Stimulated activated naive CD4-positive, alpha-beta T cell treated with Interleukin-2 at 50 U/mL for 16 hours (primary cell): ENCODE results near the gene PABPC1L.

Experiments used
- DNase-seq: peaks from one replicate; lab custom pipeline; 2025; lab: John Stamatoyannopoulos, UW

Gene PABPC1L

GRCh38 chr20:44966030-44966961 is 56.4 kb downstream of the PABPC1L start, which contains the start of gene STK4:
Gene STK4, plus strand, starts transcription at chr20:44966512. Its CDS starts 57 bp downstream, at chr20:44966569.
- peak; percentile 93 for DNase-seq

GRCh38 chr20:44967207-44967807 is 57.4 kb downstream of the PABPC1L start:
- DNase-seq, result peak; percentile 5

GRCh38 chr20:44969300-44969894 is 59.5 kb downstream of the PABPC1L start:
- peak; percentile 1 for DNase-seq

GRCh38 chr20:44970243-44970757 is 60.4 kb downstream of the PABPC1L start:
- DNase-seq, result no peak

GRCh38 chr20:44973053-44973452 is 63.2 kb downstream of the PABPC1L start:
- DNase-seq, result no peak

- DNase-seq, result no peak
Measured at GRCh38 chr20:44976698-44977097, 66.8 kb downstream of the PABPC1L start.

- DNase-seq, result peak; percentile 22
Measured at GRCh38 chr20:44979090-44979621, 69.3 kb downstream of the PABPC1L start.

GRCh38 chr20:44981736-44982406 is 72.0 kb downstream of the PABPC1L start:
- DNase-seq, result peak; percentile 4

GRCh38 chr20:44983093-44983674 is 73.3 kb downstream of the PABPC1L start:
- no peak for DNase-seq

GRCh38 chr20:44988631-44989171 is 78.8 kb downstream of the PABPC1L start:
- DNase-seq, result no peak
